ENCODE data around the gene PACRG.

- TF ChIP-seq CTCF (IDR thresholded peaks at IDR 0.05) (no peak), POLR2A (IDR thresholded peaks at IDR 0.05) (no peak)
These were observed 242.5 kb downstream of the PACRG start for GRCh38 chr6:162970246-162970645.
